ENCODE results near the gene CD80.
"Not testable (repeated sequence)": the region's sequence is repeated elsewhere in the genome, so short reads cannot be mapped to it uniquely, and the experiment has no call there.

Gene CD80

GRCh38 chr3:119557192-119557876 is 2.1 kb downstream of the CD80 start:
- no peaks in the 10 kb centered on the region for H3K27me3 ChIP-seq (ENCODE audit: insufficient read depth, poor library complexity, severe bottlenecking)

DNA sequence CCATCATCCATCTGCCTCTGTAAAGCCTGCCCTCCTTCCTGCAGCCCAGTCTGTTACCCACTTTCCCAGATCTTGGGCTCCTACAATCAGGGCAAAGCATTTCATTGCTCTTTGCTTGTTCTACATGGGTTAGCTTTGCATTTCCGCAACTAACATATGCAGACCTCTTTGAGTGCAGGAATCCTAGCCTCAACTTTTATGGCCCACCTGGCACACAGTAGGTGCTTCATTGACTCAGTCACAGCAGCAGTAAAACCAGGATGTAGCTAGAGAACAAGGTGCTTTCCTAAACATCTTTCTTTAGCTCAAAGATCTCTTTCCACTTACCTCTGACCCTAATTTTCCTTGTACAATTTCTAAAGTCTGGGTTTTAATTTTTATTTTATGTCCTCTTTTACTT is 3.5 kb downstream of the CD80 start:
- no peak for ATAC-seq (ENCODE audit: low read depth)
- H3K9me3 ChIP-seq (ENCODE audit: severe bottlenecking), result no peaks in the 10 kb centered on the region
- no peaks in the 10 kb centered on the region for H3K4me1 ChIP-seq (ENCODE audit: insufficient read depth, poor library complexity, severe bottlenecking)
- no peak for DNase-seq (ENCODE audit: low spot score)
- no peak overlapping the region for H3K27ac ChIP-seq (ENCODE audit: poor library complexity, severe bottlenecking)
- no peak overlapping the region for H3K4me3 ChIP-seq (ENCODE audit: severe bottlenecking)
- TF ChIP-seq, protein P1, sequence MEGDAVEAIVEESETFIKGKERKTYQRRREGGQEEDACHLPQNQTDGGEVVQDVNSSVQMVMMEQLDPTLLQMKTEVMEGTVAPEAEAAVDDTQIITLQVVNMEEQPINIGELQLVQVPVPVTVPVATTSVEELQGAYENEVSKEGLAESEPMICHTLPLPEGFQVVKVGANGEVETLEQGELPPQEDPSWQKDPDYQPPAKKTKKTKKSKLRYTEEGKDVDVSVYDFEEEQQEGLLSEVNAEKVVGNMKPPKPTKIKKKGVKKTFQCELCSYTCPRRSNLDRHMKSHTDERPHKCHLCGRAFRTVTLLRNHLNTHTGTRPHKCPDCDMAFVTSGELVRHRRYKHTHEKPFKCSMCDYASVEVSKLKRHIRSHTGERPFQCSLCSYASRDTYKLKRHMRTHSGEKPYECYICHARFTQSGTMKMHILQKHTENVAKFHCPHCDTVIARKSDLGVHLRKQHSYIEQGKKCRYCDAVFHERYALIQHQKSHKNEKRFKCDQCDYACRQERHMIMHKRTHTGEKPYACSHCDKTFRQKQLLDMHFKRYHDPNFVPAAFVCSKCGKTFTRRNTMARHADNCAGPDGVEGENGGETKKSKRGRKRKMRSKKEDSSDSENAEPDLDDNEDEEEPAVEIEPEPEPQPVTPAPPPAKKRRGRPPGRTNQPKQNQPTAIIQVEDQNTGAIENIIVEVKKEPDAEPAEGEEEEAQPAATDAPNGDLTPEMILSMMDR (IDR thresholded peaks at IDR 0.05; ENCODE audit: poor library complexity, severe bottlenecking), result no peak
- no peaks in the 10 kb centered on the region for H3K27me3 ChIP-seq (ENCODE audit: insufficient read depth, poor library complexity, severe bottlenecking)
- no peaks in the 10 kb centered on the region for H3K36me3 ChIP-seq (ENCODE audit: low read depth)

More at GRCh38 chr3:119557192-119557876, 2.1 kb downstream of the CD80 start:
- TF ChIP-seq, protein P1 (IDR thresholded peaks at IDR 0.05; ENCODE audit: poor library complexity, severe bottlenecking), result no peak
- DNase-seq (ENCODE audit: low spot score), result no peak
- no peak overlapping the region for H3K4me3 ChIP-seq (ENCODE audit: severe bottlenecking)
- ATAC-seq (ENCODE audit: low read depth), result no peak
- no peaks in the 10 kb centered on the region for H3K36me3 ChIP-seq (ENCODE audit: low read depth)
- H3K4me1 ChIP-seq (ENCODE audit: insufficient read depth, poor library complexity, severe bottlenecking), result no peaks in the 10 kb centered on the region
- no peak overlapping the region for H3K27ac ChIP-seq (ENCODE audit: poor library complexity, severe bottlenecking)
- H3K9me3 ChIP-seq (ENCODE audit: severe bottlenecking), result no peaks in the 10 kb centered on the region

GRCh38 chr3:119555309-119555735 is 4.1 kb downstream of the CD80 start:
- Histone ChIP-seq H3K4me3 (ENCODE audit: severe bottlenecking) (no peak overlapping the region), H3K4me1 (ENCODE audit: insufficient read depth, poor library complexity, severe bottlenecking) (no peaks in the 10 kb centered on the region), H3K27ac (ENCODE audit: poor library complexity, severe bottlenecking) (no peak overlapping the region), H3K27me3 (ENCODE audit: insufficient read depth, poor library complexity, severe bottlenecking) (no peaks in the 10 kb centered on the region), H3K9me3 (ENCODE audit: severe bottlenecking) (no peaks in the 10 kb centered on the region), H3K36me3 (ENCODE audit: low read depth) (no peaks in the 10 kb centered on the region)
- ATAC-seq (ENCODE audit: low read depth), result no peak
- TF ChIP-seq, protein P1 (IDR thresholded peaks at IDR 0.05; ENCODE audit: poor library complexity, severe bottlenecking), result no peak
- no peak for DNase-seq (ENCODE audit: low spot score)

GRCh38 chr3:119553823-119554415 is 5.5 kb downstream of the CD80 start:
- TF ChIP-seq, protein P1 (IDR thresholded peaks at IDR 0.05; ENCODE audit: poor library complexity, severe bottlenecking), result no peak
- Histone ChIP-seq H3K36me3 (ENCODE audit: low read depth) (no peaks in the 10 kb centered on the region), H3K27me3 (ENCODE audit: insufficient read depth, poor library complexity, severe bottlenecking) (no peaks in the 10 kb centered on the region), H3K4me3 (ENCODE audit: severe bottlenecking) (no peak overlapping the region), H3K27ac (ENCODE audit: poor library complexity, severe bottlenecking) (no peak overlapping the region), H3K9me3 (ENCODE audit: severe bottlenecking) (no peaks in the 10 kb centered on the region), H3K4me1 (ENCODE audit: insufficient read depth, poor library complexity, severe bottlenecking) (no peaks in the 10 kb centered on the region)
- DNase-seq (ENCODE audit: low spot score), result no peak
- no peak for ATAC-seq (ENCODE audit: low read depth)

GRCh38 chr3:119552928-119553327 is 6.5 kb downstream of the CD80 start:
- not testable (repeated sequence) for H3K36me3 ChIP-seq (ENCODE audit: low read depth); H3K9me3 ChIP-seq (ENCODE audit: severe bottlenecking); H3K27ac ChIP-seq (ENCODE audit: poor library complexity, severe bottlenecking); DNase-seq (ENCODE audit: low spot score); H3K4me1 ChIP-seq (ENCODE audit: insufficient read depth, poor library complexity, severe bottlenecking); H3K27me3 ChIP-seq (ENCODE audit: insufficient read depth, poor library complexity, severe bottlenecking); H3K4me3 ChIP-seq (ENCODE audit: severe bottlenecking); ATAC-seq (ENCODE audit: low read depth)
